COLO829 (cell line): Measurements from ENCODE around the gene PAMR1.
A peak's percentile ranks its signal among the peaks of the same experiment; 100 is the strongest.

Experiments used
- DNase-seq: peaks from one replicate; pipeline ENCODE4 v3.0.0; 2012; ENCODE audit warnings: low spot score

PAMR1 gene

DNA sequence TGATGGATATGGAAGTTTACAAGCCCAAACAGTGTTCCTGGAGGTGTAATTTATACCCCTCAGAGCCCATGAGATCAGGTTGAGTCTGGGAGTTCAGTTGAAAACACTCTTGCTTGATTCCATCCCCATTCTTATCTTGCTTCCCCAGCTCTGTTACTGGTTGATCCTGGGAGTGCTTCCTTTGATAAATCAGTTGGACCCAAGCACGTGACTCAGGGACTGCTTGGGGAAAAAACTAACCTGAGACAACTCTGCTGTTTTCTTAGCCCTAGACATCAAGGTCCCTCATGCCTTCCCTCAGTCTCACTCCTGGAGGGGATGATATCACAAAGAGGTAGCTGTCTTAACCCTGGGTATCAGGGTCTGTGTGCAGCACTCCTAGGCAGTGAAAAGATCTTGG lies 71.1 kb downstream of the PAMR1 start:
- DNase-seq, result no peak

DNA sequence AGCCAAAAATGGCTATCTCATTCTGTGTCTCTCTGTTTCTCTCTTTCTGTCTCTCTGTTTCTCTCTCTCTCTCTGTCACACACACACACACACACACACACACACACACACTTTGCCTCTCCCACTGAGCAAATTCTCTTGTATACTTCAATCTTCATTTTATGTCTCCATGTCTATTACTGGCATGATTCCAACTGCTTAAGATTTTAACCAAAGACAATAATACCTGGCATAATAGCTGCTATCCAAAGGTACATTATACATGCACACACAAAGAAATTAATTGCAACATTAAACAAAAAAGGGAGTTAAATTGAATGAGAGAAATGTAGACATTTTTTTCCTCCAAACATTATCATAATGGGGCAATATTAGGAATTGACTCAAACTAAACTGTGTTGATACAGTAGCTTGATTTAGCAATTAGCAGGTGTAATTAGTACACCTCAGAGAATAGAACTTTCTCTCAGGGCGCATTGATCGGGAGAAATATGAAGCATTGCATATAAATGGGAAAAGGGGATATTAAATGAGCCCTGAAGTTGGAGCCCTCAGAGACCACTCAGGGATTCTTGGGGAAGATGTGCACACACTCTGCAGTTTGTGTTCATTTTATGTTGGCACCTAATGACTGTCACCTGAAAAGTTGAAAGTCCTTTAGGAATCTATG lies 88.7 kb downstream of the PAMR1 start:
- no peak for DNase-seq

- DNase-seq, result no peak
Observed at GRCh38 chr11:35433588-35433987, 91.8 kb downstream of the PAMR1 start.

DNA sequence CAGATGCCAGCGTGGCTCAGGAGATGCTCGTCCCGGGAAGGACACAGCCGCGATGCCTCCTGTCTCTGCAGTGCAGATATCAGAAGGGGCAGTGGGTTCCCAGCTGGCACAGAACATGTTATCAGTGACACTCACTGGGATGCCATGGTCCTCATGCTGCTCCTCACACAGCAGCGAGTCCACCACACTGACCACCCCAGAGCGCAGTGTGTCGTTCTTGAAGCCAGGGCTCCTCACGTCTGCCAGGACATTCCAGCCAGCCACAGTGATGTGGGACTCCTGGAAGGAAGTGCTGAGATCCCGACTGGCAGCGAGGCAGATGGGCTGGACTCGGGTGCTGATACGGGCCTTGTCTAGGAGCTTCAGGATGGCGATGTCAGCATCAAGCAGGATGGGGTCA lies 93.0 kb downstream of the PAMR1 start:
- DNase-seq, result no peak

- no peak for DNase-seq
Observed at GRCh38 chr11:35427071-35427470, 98.3 kb downstream of the PAMR1 start.

GRCh38 chr11:35426351-35426750 lies 99.1 kb downstream of the PAMR1 start:
- DNase-seq, result no peak

DNA sequence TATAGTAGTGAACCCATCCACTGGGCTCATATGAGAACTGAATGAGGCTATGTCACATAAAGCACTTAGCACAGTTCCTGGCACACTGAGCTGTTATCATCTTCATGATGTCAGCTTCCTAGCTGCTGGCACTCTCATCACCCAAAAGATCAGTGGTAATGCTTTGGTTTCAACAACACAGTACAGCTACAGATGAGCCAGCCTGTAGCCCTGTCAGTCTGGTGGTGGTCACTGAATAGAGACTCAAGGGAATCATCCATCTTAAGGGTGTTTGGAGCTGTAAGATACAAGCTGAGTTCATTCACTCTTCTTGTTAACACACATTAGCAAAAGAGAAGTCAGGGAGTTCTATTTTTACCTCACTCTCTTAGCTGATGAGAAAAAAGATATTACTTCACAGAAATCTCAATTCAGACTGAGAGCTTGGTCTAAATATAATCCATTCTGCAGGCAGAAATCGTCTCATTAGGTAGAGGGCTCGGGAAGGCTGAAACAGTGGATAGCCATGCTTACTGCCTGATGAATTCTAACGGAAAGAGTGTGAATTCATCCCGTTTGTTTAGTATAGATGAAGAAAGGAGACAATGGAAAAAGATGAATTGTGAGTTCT lies 99.7 kb downstream of the PAMR1 start:
- DNase-seq, result no peak

DNA sequence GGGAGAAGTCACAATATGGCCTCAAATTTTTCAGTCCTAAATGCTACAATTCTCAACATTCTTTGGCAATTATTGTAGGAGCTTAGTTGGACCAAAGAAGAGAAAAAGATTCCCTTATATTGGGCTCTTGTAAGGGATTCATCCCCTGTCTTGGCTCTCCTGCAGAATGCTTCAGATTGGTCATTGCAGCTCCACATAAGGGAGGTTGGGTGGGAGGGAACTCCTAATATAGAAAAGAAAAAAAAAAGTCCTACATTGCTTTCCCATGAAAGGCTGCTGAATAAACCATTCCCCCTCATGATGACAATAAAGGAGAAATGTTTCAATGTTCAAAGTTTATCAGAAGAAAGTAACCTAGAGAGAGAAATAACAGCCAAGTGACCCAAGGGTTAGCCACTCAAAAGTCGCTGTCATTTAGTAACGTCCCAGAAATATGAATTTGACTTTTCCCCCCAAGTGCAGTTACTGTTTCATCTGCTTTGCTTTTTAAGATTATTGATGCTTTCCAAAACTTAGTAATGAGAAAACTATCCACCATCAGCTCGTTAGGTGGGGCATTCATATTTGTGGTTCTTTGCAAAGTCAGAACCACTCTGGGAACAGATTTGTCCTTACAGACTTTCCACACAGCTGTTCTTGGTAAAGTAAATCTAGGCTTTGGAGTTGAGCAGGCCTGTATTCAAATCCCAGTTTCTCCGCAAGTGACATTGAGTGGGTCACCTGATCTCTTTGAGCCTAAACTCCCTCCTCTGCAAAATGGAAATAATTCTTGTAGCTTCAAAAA lies 101.1 kb downstream of the PAMR1 start:
- no peak for DNase-seq

DNA sequence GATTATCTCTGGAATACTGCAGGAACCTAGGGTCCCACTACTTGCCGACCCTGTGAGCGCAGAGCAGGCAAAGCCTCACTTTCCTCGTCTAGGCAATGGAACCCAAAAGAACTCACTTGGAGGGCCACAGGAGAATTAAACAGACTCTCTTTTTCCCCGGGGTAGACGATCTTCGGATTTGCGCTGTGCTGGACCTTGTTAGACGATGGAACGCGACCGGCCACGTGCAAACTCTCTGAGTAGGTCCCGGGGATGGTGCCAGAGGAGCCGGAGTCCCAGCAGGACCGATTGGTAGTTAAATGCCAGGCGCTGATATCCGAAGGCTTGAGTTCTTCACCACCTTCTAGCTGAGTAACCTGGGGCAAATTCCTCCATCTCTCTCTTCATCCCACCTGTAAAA lies 105.0 kb downstream of the PAMR1 start:
- no peak for DNase-seq

DNA sequence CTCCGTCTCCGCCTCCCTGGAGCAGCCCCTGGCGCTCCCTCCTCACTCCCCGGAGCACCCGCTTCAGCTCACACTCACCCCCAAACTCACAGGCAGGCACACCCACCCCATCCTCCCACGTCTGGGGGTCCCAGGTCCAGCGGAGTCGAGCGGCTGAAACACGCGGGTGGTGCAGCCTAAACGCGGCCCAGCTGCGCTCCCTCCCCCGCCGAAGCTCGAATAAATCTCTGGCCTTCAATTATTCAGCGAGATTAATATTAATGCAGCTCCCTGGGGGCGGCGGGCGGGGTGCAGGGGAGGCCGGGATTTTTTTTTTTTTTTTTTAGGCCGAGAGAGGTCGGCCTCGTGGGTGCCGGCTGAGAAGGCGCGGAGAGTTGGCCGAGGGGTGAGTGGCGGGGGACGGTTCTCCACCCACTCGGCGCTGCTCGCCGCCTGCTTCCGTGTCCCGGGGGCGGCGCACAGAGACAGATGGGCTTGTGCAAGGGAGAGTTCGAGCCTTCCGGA lies 105.5 kb downstream of the PAMR1 start:
- no peak for DNase-seq

DNA sequence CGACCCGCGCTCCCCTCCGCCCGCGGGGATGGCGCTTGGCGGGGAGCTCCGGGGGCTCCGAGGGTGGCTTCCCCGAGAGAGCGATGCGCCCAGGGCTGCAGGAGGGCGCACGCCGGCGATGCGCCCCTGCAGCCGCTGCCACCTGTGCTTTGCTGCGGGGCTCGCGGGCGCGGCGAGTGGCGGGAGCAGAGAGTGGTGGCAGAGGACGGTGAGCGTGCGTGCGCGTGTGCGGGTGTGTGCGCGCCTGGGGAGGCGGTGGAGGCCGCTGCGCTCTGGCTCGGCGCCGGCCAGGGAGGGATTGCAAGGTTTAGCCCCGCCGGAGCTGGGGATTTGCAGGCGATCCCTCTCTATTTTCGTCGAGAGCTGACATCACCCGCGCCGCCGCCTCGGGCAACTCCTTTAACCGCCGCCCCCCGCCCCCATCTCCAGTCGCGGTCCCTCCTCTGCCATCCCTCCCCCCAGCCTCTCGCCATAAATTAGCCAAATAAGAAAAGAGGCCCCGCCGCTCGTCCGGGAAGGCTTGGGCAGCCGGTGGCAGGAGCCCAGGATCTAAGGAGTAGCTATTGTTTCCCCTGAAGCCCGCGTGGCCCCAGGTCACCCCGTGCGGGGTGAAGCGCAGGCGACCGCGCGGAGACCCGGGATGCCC lies 106.1 kb downstream of the PAMR1 start, which contains the start of gene SLC1A2:
Gene SLC1A2 (minus strand): TSS at position 375 of the 646 bp plus-strand sequence. CDS start 592 bp downstream, outside the sequence.
- DNase-seq, result no peak

DNA sequence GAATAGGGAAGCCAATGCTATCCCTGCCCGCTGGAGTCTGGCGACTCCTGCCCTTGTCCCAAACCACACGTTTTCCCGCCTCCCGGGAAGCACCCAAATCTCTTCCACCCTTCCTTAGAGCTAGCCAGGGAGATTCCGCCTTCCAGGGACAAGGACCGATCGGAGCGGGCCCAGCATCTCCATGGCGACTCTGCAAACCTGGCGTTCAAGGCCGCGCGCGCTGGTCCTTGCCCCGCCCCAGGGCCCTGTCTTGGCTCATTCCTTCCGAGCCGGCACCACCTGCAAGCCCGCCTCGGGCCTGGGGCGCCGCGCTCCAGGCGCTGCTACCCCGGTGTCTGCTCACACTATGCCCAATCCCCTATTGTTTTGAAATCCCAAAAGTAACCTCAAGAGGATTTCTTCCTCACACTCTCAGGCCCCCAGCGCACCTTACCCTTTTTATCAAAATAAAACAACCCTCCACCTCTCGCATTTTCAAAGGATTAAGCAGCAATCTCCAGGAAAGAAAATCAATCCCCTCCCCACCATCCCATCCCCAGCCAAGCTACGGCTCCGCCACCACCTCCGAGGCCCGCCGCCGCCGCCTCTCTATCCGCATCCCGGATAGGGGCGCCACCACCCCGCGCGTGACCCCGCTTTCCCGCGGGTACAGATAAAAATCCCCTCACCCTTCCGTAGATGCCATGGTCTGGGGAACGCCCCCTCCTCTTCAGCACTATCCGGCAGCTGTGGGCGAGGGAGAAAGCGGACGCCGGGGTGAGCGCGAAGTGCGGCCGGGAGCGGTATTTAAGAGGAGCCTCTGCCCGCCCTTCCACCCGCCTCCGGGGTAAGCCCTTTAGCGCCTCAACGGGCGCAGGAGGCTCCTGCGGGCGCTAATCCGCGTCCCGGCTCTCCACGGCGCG lies 106.9 kb downstream of the PAMR1 start:
- DNase-seq, result no peak

DNA sequence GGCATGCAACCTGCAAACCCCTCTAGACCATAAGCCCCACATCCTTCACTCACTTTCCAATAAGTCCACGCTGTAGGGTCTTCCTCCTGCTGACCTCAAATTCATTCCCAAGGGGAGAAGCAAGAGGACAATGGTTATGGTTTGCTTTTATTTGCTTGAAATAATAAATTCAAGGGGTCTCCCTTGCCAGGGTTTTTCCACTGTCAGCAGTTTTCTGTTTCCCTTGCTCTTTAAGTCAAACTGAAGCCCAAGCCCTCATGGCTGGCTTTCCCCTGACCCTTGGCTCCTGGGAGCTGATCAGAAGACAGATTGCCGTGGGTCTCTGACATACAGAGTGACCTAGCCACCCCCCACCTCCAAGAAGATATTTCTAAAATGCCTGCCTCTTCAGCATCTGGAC lies 109.9 kb downstream of the PAMR1 start:
- no peak for DNase-seq

DNA sequence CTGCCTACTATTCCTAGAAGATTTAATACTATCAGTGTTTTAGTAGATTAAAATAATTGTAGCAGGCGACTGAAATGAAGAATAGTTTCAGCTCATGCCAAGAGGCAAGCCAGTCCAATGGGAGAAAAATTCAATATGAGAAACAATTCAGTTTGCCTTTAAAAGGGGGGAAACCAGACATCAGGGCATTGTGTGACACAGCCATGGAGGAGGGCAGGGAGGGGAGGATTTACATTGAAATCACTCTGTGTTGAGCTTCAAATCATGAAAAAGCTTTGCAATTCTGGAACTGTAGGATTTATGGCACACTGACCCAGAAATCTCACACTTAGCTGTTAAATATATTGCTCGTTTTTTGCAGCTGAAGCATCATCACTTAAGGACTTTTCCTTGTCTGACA lies 110.6 kb downstream of the PAMR1 start:
- DNase-seq, result no peak

DNA sequence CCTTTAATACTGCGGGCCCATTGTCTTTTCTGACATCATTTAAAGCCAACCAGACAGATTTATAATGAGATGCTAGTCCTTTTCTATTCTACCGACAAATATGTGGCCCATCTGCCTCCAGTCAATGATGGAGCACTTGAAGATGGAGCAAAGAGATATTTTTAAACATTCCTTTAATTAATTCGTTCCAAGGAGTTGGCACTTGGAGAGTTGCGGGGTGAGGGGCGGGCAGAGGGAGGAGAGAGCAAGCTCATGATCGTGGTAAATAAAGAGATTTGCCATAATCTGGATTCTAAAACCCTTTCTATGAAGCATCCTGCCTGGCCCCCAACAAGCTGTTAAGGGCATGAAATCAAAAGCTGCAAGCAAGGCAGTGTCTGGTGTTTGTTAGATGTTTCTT lies 111.1 kb downstream of the PAMR1 start:
- DNase-seq, result no peak

DNA sequence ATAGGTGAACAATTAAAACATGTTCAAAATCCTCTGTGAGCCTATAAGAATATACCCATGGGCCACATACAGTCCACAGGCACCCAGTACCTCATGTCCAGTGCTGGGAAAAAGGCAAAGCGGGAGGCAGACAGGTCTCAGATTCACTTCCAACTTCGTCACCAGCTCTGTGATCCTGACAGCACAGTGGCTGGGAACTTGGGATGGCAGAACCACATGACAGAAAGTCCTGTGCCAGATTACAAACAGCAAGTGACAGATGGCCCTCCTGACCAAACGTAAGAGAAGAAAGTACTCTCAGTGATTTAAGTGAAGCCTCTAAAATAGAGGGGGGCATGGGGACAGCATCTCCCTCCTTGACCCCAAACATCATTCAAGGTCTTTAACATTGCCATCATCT lies 111.8 kb downstream of the PAMR1 start:
- no peak for DNase-seq

DNA sequence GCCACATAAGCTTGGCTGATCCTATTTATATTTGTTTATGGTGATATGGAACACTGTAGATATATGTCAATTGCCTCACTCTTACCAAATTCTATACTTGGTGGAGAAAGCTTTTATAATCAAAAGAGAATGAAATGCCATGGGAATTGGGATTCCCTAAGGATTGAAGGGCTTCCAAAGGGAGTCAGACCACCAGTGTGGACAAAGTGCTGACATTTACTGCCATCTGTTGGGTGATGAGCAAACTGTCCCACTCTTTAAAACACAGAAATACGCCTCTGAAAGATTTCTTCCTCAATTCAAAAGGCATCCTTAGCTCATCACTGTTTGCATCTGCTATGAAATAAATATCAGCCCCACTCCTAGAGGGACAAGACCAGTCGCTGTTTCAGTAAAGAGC lies 113.1 kb downstream of the PAMR1 start:
- DNase-seq, result peak; percentile 79

DNA sequence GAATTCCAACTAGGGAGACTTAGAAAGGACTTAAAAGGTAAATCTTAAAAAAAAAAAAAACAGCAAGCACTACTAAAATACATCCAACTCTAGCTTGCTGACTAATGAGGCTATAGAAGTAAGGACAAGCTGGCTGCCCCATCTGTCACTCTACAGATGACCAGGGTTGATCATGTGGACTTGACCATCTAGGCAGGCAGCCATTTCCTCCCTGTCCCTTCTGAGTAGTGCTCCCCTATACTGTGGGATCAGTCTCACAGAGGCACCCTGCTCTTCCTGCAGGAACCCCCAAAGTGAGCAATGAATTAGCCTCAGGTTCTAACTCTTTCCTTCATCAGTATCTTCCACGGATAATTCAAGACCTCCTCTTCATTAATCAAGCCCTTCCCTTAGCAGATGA lies 118.4 kb downstream of the PAMR1 start:
- no peak for DNase-seq

GRCh38 chr11:35404388-35404775 lies 121.0 kb downstream of the PAMR1 start:
- peak; percentile 80 for DNase-seq

DNA sequence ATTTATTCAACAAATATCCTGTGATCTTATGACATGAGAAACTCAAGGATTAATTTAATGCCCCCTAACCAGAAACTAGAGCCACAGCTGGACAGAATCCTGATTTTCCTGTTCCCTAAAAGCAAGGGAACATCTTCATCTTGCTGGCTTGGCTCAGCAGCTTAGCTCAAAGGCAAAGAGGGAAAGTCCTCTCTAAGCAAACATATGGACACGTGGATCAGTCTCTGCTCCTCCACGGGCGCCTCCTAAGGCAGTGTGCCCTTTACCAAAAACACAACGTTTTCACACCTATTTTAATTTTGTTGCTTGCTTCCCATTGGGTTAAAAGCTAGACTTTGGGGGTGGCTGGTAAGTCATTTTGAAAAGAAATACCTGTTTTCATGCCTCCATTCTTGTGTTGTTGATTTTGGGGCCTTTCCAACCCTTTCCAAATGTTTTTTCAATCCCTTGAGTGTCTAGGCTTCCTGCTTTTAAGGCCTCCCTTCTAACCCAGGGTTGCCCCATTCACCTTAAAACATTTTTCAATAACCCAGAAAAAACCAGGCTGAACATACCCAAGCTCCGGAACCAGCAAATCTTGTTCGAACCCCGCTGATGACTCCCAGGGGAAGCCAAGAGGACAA lies 121.5 kb downstream of the PAMR1 start:
- no peak for DNase-seq
